Neuron (in vitro differentiated cells): ENCODE measurements around the gene STRN3.
"Not testable (repeated sequence)": the region's sequence is repeated elsewhere in the genome, so short reads cannot be mapped to it uniquely, and the experiment has no call there.

Experiments
- H2AFZ ChIP-seq: one replicate; pipeline ENCODE4 v1.6.1; 2013; ENCODE audit warnings: low read depth, mild to moderate bottlenecking, inconsistent platforms, low read length, moderate library complexity
- H3K27me3 ChIP-seq: one replicate; pipeline ENCODE4 v1.6.1; 2013; ENCODE audit warnings: low read length; ENCODE audit not compliant: insufficient read depth
- H3K36me3 ChIP-seq: one replicate; pipeline ENCODE4 v1.6.1; 2013; ENCODE audit warnings: low read length; ENCODE audit not compliant: insufficient read depth
- H3K4me1 ChIP-seq: one replicate; pipeline ENCODE4 v1.6.1; 2013; ENCODE audit warnings: low read length; ENCODE audit not compliant: insufficient read depth
- H3K4me3 ChIP-seq: 2 replicates; pipeline ENCODE4 v1.5.1; 2013; ENCODE audit warnings: mild to moderate bottlenecking, low read length, moderate library complexity
- H3K9me3 ChIP-seq: one replicate; pipeline ENCODE4 v1.6.1; 2013; ENCODE audit warnings: low read length

STRN3 gene

GRCh38 chr14:31051511-31051910 is 25.3 kb upstream of the STRN3 start:
- H3K27me3 ChIP-seq = no peaks in the 10 kb centered on the region
- H3K9me3 ChIP-seq = no peaks in the 10 kb centered on the region
- H2AFZ ChIP-seq = no peak overlapping the region
- no peaks in the 10 kb centered on the region for H3K4me1 ChIP-seq
- no peak overlapping the region for H3K4me3 ChIP-seq
- H3K36me3 ChIP-seq = no peaks in the 10 kb centered on the region

- H3K27me3 ChIP-seq = no peaks in the 10 kb centered on the region
Observed at GRCh38 chr14:31051023-31051422, 24.8 kb upstream of the STRN3 start.

GRCh38 chr14:31047503-31047902 is 21.3 kb upstream of the STRN3 start:
- H3K4me1 ChIP-seq = no peaks in the 10 kb centered on the region
- H3K9me3 ChIP-seq = no peaks in the 10 kb centered on the region
- no peaks in the 10 kb centered on the region for H3K27me3 ChIP-seq
- no peaks in the 10 kb centered on the region for H3K36me3 ChIP-seq
- H3K4me3 ChIP-seq = no peak overlapping the region
- H2AFZ ChIP-seq = no peak overlapping the region

More at GRCh38 chr14:31051023-31051422, 24.8 kb upstream of the STRN3 start:
- no peak overlapping the region for H3K4me3 ChIP-seq
- H3K4me1 ChIP-seq = no peaks in the 10 kb centered on the region
- H3K36me3 ChIP-seq = no peaks in the 10 kb centered on the region
- H2AFZ ChIP-seq = no peak overlapping the region
- no peaks in the 10 kb centered on the region for H3K9me3 ChIP-seq

GRCh38 chr14:31045501-31046080 is 19.4 kb upstream of the STRN3 start:
- no peaks in the 10 kb centered on the region for H3K9me3 ChIP-seq
- no peaks in the 10 kb centered on the region for H3K36me3 ChIP-seq
- no peak overlapping the region for H2AFZ ChIP-seq
- no peaks in the 10 kb centered on the region for H3K4me1 ChIP-seq
- no peak overlapping the region for H3K4me3 ChIP-seq
- H3K27me3 ChIP-seq = no peaks in the 10 kb centered on the region

- no peaks in the 10 kb centered on the region for H3K9me3 ChIP-seq
- peaks cover 3% of the 10 kb centered on the region for H3K36me3 ChIP-seq
- no peak overlapping the region for H2AFZ ChIP-seq
- H3K27me3 ChIP-seq = no peaks in the 10 kb centered on the region
- no peaks in the 10 kb centered on the region for H3K4me1 ChIP-seq
- no peak overlapping the region for H3K4me3 ChIP-seq
Observed at GRCh38 chr14:31043379-31043778, 17.2 kb upstream of the STRN3 start.

- H3K4me3 ChIP-seq, H3K4me1 ChIP-seq, H3K27me3 ChIP-seq, H2AFZ ChIP-seq, H3K9me3 ChIP-seq, H3K36me3 ChIP-seq: not testable (repeated sequence)
Observed at GRCh38 chr14:31042893-31043292, 16.7 kb upstream of the STRN3 start.

GRCh38 chr14:31042300-31042699 is 16.1 kb upstream of the STRN3 start:
- no peak overlapping the region for H3K4me3 ChIP-seq
- H2AFZ ChIP-seq = no peak overlapping the region
- H3K27me3 ChIP-seq = no peaks in the 10 kb centered on the region
- H3K4me1 ChIP-seq = no peaks in the 10 kb centered on the region
- H3K36me3 ChIP-seq = peaks cover 3% of the 10 kb centered on the region
- H3K9me3 ChIP-seq = no peaks in the 10 kb centered on the region

- H3K4me3 ChIP-seq = no peak overlapping the region
- no peaks in the 10 kb centered on the region for H3K9me3 ChIP-seq
- H2AFZ ChIP-seq = no peak overlapping the region
- no peaks in the 10 kb centered on the region for H3K4me1 ChIP-seq
- H3K36me3 ChIP-seq = peaks cover 3% of the 10 kb centered on the region
- H3K27me3 ChIP-seq = no peaks in the 10 kb centered on the region
Observed at GRCh38 chr14:31038521-31039166, 12.5 kb upstream of the STRN3 start.

- H3K36me3 ChIP-seq = peaks cover 3% of the 10 kb centered on the region
- no peak overlapping the region for H2AFZ ChIP-seq
- no peaks in the 10 kb centered on the region for H3K4me1 ChIP-seq
- no peak overlapping the region for H3K4me3 ChIP-seq
- H3K27me3 ChIP-seq = no peaks in the 10 kb centered on the region
- H3K9me3 ChIP-seq = no peaks in the 10 kb centered on the region
Observed at GRCh38 chr14:31037709-31038221, 11.6 kb upstream of the STRN3 start.

GRCh38 chr14:31036552-31036951 is 10.4 kb upstream of the STRN3 start:
- no peak overlapping the region for H2AFZ ChIP-seq
- H3K4me3 ChIP-seq = no peak overlapping the region

GRCh38 chr14:31030469-31030868 is 4.3 kb upstream of the STRN3 start:
- H3K9me3 ChIP-seq = no peaks in the 10 kb centered on the region
- no peaks in the 10 kb centered on the region for H3K27me3 ChIP-seq
- no peaks in the 10 kb centered on the region for H3K36me3 ChIP-seq
- H2AFZ ChIP-seq = no peak overlapping the region
- no peaks in the 10 kb centered on the region for H3K4me1 ChIP-seq
- H3K4me3 ChIP-seq = no peak overlapping the region

More at GRCh38 chr14:31036552-31036951, 10.4 kb upstream of the STRN3 start:
- no peaks in the 10 kb centered on the region for H3K9me3 ChIP-seq
- H3K27me3 ChIP-seq = no peaks in the 10 kb centered on the region
- no peaks in the 10 kb centered on the region for H3K4me1 ChIP-seq
- H3K36me3 ChIP-seq = peaks cover 3% of the 10 kb centered on the region

GRCh38 chr14:31029016-31029970 is 3.1 kb upstream of the STRN3 start:
- no peak overlapping the region for H2AFZ ChIP-seq
- no peaks in the 10 kb centered on the region for H3K36me3 ChIP-seq
- H3K9me3 ChIP-seq = no peaks in the 10 kb centered on the region
- H3K4me1 ChIP-seq = peaks cover 10% of the 10 kb centered on the region
- no peaks in the 10 kb centered on the region for H3K27me3 ChIP-seq
- no peak overlapping the region for H3K4me3 ChIP-seq

- H3K36me3 ChIP-seq = no peaks in the 10 kb centered on the region
- peaks cover 23% of the 10 kb centered on the region for H3K4me1 ChIP-seq
- peak overlapping the region; percentile 76 for H3K4me3 ChIP-seq
- H2AFZ ChIP-seq = no peak overlapping the region
- H3K9me3 ChIP-seq = no peaks in the 10 kb centered on the region
- H3K27me3 ChIP-seq = no peaks in the 10 kb centered on the region
Observed at GRCh38 chr14:31027847-31028246, 1.7 kb upstream of the STRN3 start.
